Erythroblast (primary cell): Measurements from ENCODE around the gene VRK3.

Source experiments
- GATA1 ChIP-seq: IDR thresholded peaks from 2 replicates; pipeline ENCODE4 v1.6.1; 2011; ENCODE audit warnings: low read depth, mild to moderate bottlenecking, control low read depth, low read length, moderate library complexity
- POLR2A ChIP-seq: IDR thresholded peaks from 2 replicates; pipeline ENCODE4 v1.6.1; 2011; ENCODE audit warnings: mild to moderate bottlenecking, low read length

DNA sequence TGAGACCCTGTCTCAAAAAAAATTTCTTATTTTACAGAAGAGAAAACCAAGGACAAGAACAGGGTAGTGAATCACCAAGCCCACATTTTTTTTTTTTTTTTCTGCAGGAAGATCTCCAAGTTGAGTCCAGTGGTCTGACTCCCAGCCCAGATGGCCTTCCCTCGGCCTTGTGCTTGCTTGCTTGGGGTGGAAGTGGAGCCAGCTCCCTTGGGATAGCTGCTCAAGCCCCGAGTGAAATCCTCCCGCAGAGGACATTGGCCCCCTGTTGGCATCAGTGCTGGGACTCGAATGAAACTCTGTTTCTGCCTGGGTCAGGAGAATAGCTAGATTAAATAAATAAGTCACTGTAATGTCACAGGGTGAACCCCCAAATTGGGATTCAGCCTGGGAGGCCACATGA, 86.5 kb downstream of the VRK3 start:
- TF ChIP-seq POLR2A (no peak), GATA1 (no peak)
